ENCODE data around the gene PRSS27. TPM values are rescaled to one million over a fixed set of nuclear protein-coding genes. Genes with fewer than 3 reads are reported as not detected.
A peak's percentile ranks its signal among the peaks of the same experiment; 100 is the strongest.

PRSS27 gene
- total RNA-seq, 2 donors from 2014 or later: 2.2 to 2.9 TPM

- no peak for ATAC-seq (replicated peaks)
- Mint-ChIP-seq H3K36me3 (ENCODE audit: low read depth) (peaks cover 17% of the 10 kb centered on the region), H3K27ac (peak overlapping the region; percentile 36), H3K9me3 (no peaks in the 10 kb centered on the region), H3K4me3 (no peak overlapping the region), H3K27me3 (no peaks in the 10 kb centered on the region), H3K4me1 (peaks cover 6% of the 10 kb centered on the region)
Observed at GRCh38 chr16:2712063-2712441, 8.0 kb downstream of the PRSS27 start.

- Mint-ChIP-seq H3K36me3 (ENCODE audit: low read depth) (peaks cover 21% of the 10 kb centered on the region), H3K4me3 (no peak overlapping the region), H3K27ac (no peak overlapping the region), H3K9me3 (no peaks in the 10 kb centered on the region), H3K27me3 (no peaks in the 10 kb centered on the region), H3K4me1 (peaks cover 6% of the 10 kb centered on the region)
- no peak for ATAC-seq (replicated peaks)
Observed at GRCh38 chr16:2711370-2712062, 8.5 kb downstream of the PRSS27 start.

GRCh38 chr16:2710711-2711231 is 9.3 kb downstream of the PRSS27 start:
- ATAC-seq (replicated peaks): peak; percentile 3
- Mint-ChIP-seq H3K27ac (no peak overlapping the region), H3K27me3 (no peaks in the 10 kb centered on the region), H3K9me3 (no peaks in the 10 kb centered on the region), H3K4me3 (no peak overlapping the region), H3K4me1 (peaks cover 6% of the 10 kb centered on the region), H3K36me3 (ENCODE audit: low read depth) (peaks cover 29% of the 10 kb centered on the region)

- H3K9me3 Mint-ChIP-seq: no peaks in the 10 kb centered on the region
- H3K4me3 Mint-ChIP-seq: no peak overlapping the region
- no peak overlapping the region for H3K27ac Mint-ChIP-seq
- H3K4me1 Mint-ChIP-seq: peaks cover 6% of the 10 kb centered on the region
- H3K27me3 Mint-ChIP-seq: no peaks in the 10 kb centered on the region
- peaks cover 33% of the 10 kb centered on the region for H3K36me3 Mint-ChIP-seq (ENCODE audit: low read depth)
- peak; percentile 13 for ATAC-seq (replicated peaks)
Observed at GRCh38 chr16:2710021-2710710, 9.9 kb downstream of the PRSS27 start.

GRCh38 chr16:2709588-2709984 is 10.4 kb downstream of the PRSS27 start:
- peaks cover 36% of the 10 kb centered on the region for H3K36me3 Mint-ChIP-seq (ENCODE audit: low read depth)

GRCh38 chr16:2708955-2709587 is 11.0 kb downstream of the PRSS27 start:
- Mint-ChIP-seq H3K4me1 (no peaks in the 10 kb centered on the region), H3K27me3 (no peaks in the 10 kb centered on the region), H3K36me3 (ENCODE audit: low read depth) (peaks cover 41% of the 10 kb centered on the region), H3K4me3 (no peak overlapping the region), H3K27ac (no peak overlapping the region), H3K9me3 (no peaks in the 10 kb centered on the region)
- no peak for ATAC-seq (replicated peaks)

More at GRCh38 chr16:2709588-2709984, 10.4 kb downstream of the PRSS27 start:
- peaks cover under 1% of the 10 kb centered on the region for H3K4me1 Mint-ChIP-seq
- no peak overlapping the region for H3K27ac Mint-ChIP-seq
- no peak for ATAC-seq (replicated peaks)
- no peaks in the 10 kb centered on the region for H3K9me3 Mint-ChIP-seq
- no peak overlapping the region for H3K4me3 Mint-ChIP-seq
- no peaks in the 10 kb centered on the region for H3K27me3 Mint-ChIP-seq

- no peak overlapping the region for H3K4me3 Mint-ChIP-seq
- ATAC-seq (replicated peaks): no peak
- no peaks in the 10 kb centered on the region for H3K27me3 Mint-ChIP-seq
- peaks cover 47% of the 10 kb centered on the region for H3K36me3 Mint-ChIP-seq (ENCODE audit: low read depth)
- H3K4me1 Mint-ChIP-seq: no peaks in the 10 kb centered on the region
- no peaks in the 10 kb centered on the region for H3K9me3 Mint-ChIP-seq
- H3K27ac Mint-ChIP-seq: no peak overlapping the region
Observed at GRCh38 chr16:2708290-2708639, 11.8 kb downstream of the PRSS27 start.

GRCh38 chr16:2707368-2708289 is 12.4 kb downstream of the PRSS27 start:
- no peaks in the 10 kb centered on the region for H3K4me1 Mint-ChIP-seq
- H3K27me3 Mint-ChIP-seq: no peaks in the 10 kb centered on the region
- no peak overlapping the region for H3K27ac Mint-ChIP-seq
- H3K4me3 Mint-ChIP-seq: no peak overlapping the region
- ATAC-seq (replicated peaks): no peak
- H3K9me3 Mint-ChIP-seq: no peaks in the 10 kb centered on the region
- peaks cover 53% of the 10 kb centered on the region for H3K36me3 Mint-ChIP-seq (ENCODE audit: low read depth)

- no peak for ATAC-seq (replicated peaks)
- Mint-ChIP-seq H3K4me1 (no peaks in the 10 kb centered on the region), H3K9me3 (no peaks in the 10 kb centered on the region), H3K4me3 (no peak overlapping the region), H3K36me3 (ENCODE audit: low read depth) (peaks cover 62% of the 10 kb centered on the region), H3K27ac (no peak overlapping the region), H3K27me3 (no peaks in the 10 kb centered on the region)
Observed at GRCh38 chr16:2706611-2707311, 13.3 kb downstream of the PRSS27 start.

- peaks cover 66% of the 10 kb centered on the region for H3K36me3 Mint-ChIP-seq (ENCODE audit: low read depth)
- no peaks in the 10 kb centered on the region for H3K9me3 Mint-ChIP-seq
- no peaks in the 10 kb centered on the region for H3K27me3 Mint-ChIP-seq
- ATAC-seq (replicated peaks): no peak
- no peak overlapping the region for H3K27ac Mint-ChIP-seq
- no peak overlapping the region for H3K4me3 Mint-ChIP-seq
- no peaks in the 10 kb centered on the region for H3K4me1 Mint-ChIP-seq
Observed at GRCh38 chr16:2706085-2706484, 13.9 kb downstream of the PRSS27 start.

GRCh38 chr16:2705351-2705750 is 14.7 kb downstream of the PRSS27 start:
- Mint-ChIP-seq H3K27ac (no peak overlapping the region), H3K36me3 (ENCODE audit: low read depth) (peaks cover 73% of the 10 kb centered on the region), H3K4me3 (no peak overlapping the region), H3K9me3 (no peaks in the 10 kb centered on the region), H3K27me3 (no peaks in the 10 kb centered on the region), H3K4me1 (no peaks in the 10 kb centered on the region)
- no peak for ATAC-seq (replicated peaks)

GRCh38 chr16:2704983-2705275 is 15.1 kb downstream of the PRSS27 start:
- no peak for ATAC-seq (replicated peaks)
- H3K4me3 Mint-ChIP-seq: no peak overlapping the region
- peaks cover 78% of the 10 kb centered on the region for H3K36me3 Mint-ChIP-seq (ENCODE audit: low read depth)
- no peaks in the 10 kb centered on the region for H3K4me1 Mint-ChIP-seq
- H3K27me3 Mint-ChIP-seq: no peaks in the 10 kb centered on the region
- no peaks in the 10 kb centered on the region for H3K9me3 Mint-ChIP-seq
- H3K27ac Mint-ChIP-seq: no peak overlapping the region

GRCh38 chr16:2704166-2704982 is 15.7 kb downstream of the PRSS27 start:
- ATAC-seq (replicated peaks): no peak
- Mint-ChIP-seq H3K27me3 (no peaks in the 10 kb centered on the region), H3K27ac (no peak overlapping the region), H3K4me3 (no peak overlapping the region), H3K4me1 (no peaks in the 10 kb centered on the region), H3K36me3 (ENCODE audit: low read depth) (peaks cover 83% of the 10 kb centered on the region), H3K9me3 (no peaks in the 10 kb centered on the region)

Measured in activated T-helper 17 cell treated with anti-CD3 and anti-CD28 coated beads, Interleukin-2, amount 50 U/mL, for 72 hours (primary cell).